Measurements from ENCODE around the gene IQGAP3. TPM values are rescaled to one million over a fixed set of nuclear protein-coding genes. Genes with fewer than 3 reads are reported as not detected.

The IQGAP3 gene
- total and polyA plus RNA-seq, 2 of the 4 experiments (the other 2 are of a cell fraction) = 12.5 to 13.6 TPM

DNA sequence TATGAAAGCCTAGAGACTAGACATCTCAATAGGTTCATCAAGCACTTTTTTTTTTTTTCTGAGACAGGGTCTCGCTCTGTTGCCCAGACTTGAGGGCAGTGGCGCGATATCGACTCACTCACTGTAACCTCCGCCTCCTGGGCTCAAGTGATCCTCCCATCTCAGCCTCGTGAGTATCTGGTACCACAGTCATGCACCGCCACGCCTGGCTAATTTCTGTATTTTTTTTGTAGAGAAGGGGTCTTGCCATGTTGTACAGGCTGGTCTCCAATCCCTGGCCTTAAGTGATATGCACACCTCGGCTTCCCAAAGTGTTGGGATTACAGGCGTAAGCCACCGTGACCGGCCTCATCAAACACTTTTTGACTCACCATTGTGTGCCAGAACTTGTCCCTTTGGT, 29.5 kb upstream of the IQGAP3 start:
- H3K9ac ChIP-seq (ENCODE audit: low read depth, low read length) = peak overlapping the region; percentile 52; the same call in 1 of the 2 replicates
- H3K4me1 ChIP-seq (ENCODE audit: control insufficient read depth, insufficient read depth, low read length) = 0 out of 2 replicates have a peak, but pooled peaks cover 4% of the 10 kb centered on the region
- no peak overlapping the region for H4K91ac ChIP-seq (ENCODE audit: insufficient read depth, low read depth, low read length)
- ChIA-PET POLR2A (ENCODE audit: unreplicated experiment) (no interaction called here), CTCF (interaction anchor here (1.0 kb wide), 1 partner anchor 156 kb away, joined by 4 read pairs; no protein-coding TSS in a partner anchor)
- intact Hi-C loops (cut with micrococcal nuclease) (loop anchor here (2.0 kb wide), 1 partner anchor 145 kb away; no protein-coding TSS in a partner anchor), in situ Hi-C loops (cut with MboI; ENCODE audit: low sequenced_read_pairs) (no loop called here), dilution Hi-C loops (cut with HindIII; ENCODE audit: low sequenced_read_pairs, unreplicated experiment) (no loop called here)
- peak overlapping the region; percentile 56 for H3K4me2 ChIP-seq (ENCODE audit: low read depth, low read length)
- H3K9me1 ChIP-seq (ENCODE audit: insufficient read depth, low read length) = peaks cover 14% of the 10 kb centered on the region
- no peak for TF ChIP-seq CHD1 (IDR thresholded peaks at IDR 0.05; ENCODE audit: low read depth, low read length)
- TF ChIP-seq, protein P1, sequence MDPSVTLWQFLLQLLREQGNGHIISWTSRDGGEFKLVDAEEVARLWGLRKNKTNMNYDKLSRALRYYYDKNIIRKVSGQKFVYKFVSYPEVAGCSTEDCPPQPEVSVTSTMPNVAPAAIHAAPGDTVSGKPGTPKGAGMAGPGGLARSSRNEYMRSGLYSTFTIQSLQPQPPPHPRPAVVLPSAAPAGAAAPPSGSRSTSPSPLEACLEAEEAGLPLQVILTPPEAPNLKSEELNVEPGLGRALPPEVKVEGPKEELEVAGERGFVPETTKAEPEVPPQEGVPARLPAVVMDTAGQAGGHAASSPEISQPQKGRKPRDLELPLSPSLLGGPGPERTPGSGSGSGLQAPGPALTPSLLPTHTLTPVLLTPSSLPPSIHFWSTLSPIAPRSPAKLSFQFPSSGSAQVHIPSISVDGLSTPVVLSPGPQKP (IDR thresholded peaks at IDR 0.05; ENCODE audit: borderline replicate concordance, low read depth, low read length) = no peak
- TF ChIP-seq SMC3 (IDR thresholded peaks at IDR 0.05; ENCODE audit: low read depth, low read length) = no peak
- TF ChIP-seq MAFK (IDR thresholded peaks at IDR 0.05; ENCODE audit: low read depth, low read length) = no peak
- TF ChIP-seq CEBPB (IDR thresholded peaks at IDR 0.05; ENCODE audit: low read depth, low read length) = no peak
- TF ChIP-seq BHLHE40 (IDR thresholded peaks at IDR 0.05; ENCODE audit: low read depth, low read length) = no peak
- TF ChIP-seq, protein P2, sequence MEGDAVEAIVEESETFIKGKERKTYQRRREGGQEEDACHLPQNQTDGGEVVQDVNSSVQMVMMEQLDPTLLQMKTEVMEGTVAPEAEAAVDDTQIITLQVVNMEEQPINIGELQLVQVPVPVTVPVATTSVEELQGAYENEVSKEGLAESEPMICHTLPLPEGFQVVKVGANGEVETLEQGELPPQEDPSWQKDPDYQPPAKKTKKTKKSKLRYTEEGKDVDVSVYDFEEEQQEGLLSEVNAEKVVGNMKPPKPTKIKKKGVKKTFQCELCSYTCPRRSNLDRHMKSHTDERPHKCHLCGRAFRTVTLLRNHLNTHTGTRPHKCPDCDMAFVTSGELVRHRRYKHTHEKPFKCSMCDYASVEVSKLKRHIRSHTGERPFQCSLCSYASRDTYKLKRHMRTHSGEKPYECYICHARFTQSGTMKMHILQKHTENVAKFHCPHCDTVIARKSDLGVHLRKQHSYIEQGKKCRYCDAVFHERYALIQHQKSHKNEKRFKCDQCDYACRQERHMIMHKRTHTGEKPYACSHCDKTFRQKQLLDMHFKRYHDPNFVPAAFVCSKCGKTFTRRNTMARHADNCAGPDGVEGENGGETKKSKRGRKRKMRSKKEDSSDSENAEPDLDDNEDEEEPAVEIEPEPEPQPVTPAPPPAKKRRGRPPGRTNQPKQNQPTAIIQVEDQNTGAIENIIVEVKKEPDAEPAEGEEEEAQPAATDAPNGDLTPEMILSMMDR (conservative IDR thresholded peaks at IDR 0.05; ENCODE audit: low read depth, low read length) = no peak
- no peak for TF ChIP-seq RFX5 (IDR thresholded peaks at IDR 0.05; ENCODE audit: low read depth, low read length)
- TF ChIP-seq RCOR1 (IDR thresholded peaks at IDR 0.05; ENCODE audit: insufficient replicate concordance, low read length) = no peak
- TF ChIP-seq NFE2L2 (IDR thresholded peaks at IDR 0.05; ENCODE audit: low read depth, low read length) = no peak
- no peak for TF ChIP-seq MAZ (IDR thresholded peaks at IDR 0.05; ENCODE audit: borderline replicate concordance, low read depth, low read length)
- TF ChIP-seq RAD21 (IDR thresholded peaks at IDR 0.05; ENCODE audit: low read length) = no peak
- no peak for TF ChIP-seq FOS (IDR thresholded peaks at IDR 0.05; ENCODE audit: low read depth, low read length)
- no peak for TF ChIP-seq MXI1 (IDR thresholded peaks at IDR 0.05; ENCODE audit: borderline replicate concordance, low read depth, low read length)
- H3K4me3 ChIP-seq (ENCODE audit: insufficient read depth, low read depth, low read length) = peak overlapping the region; percentile 78
- no peak for DNase-seq
- H4K5ac ChIP-seq (ENCODE audit: low read depth, low read length) = peak overlapping the region; percentile 32
- H3K23ac ChIP-seq (ENCODE audit: low read depth, low read length) = peak overlapping the region; percentile 75
- no TSS peak for BruUV-seq (replicated peaks)
- no peak overlapping the region for H3K27ac ChIP-seq (ENCODE audit: insufficient read depth, low read length)
- peak overlapping the region; percentile 88 for H3K14ac ChIP-seq (replicated peaks; ENCODE audit: low read depth, low read length)
- no peaks in the 10 kb centered on the region for H4K20me1 ChIP-seq (ENCODE audit: insufficient read depth, low read length)
- no peak for ATAC-seq (ENCODE audit: low read depth)
- no peak overlapping the region for H2BK15ac ChIP-seq (ENCODE audit: low read depth, low read length)
- H2AK9ac ChIP-seq (replicated peaks; ENCODE audit: low read depth, low read length, poor library complexity) = peak overlapping the region; percentile 68
- peaks cover 16 to 49% of the 10 kb centered on the region in 2 experiments; a peak in 3 of 4 replicates for H3K79me1 ChIP-seq (ENCODE audit: low read depth in 1 of 2, low read length in 2 of 2)
- H3K56ac ChIP-seq (ENCODE audit: extremely low read depth, insufficient read depth, low read length) = peak overlapping the region; percentile 67
- H3K9me3 ChIP-seq (ENCODE audit: control insufficient read depth, insufficient read depth, low read length) = no peaks in the 10 kb centered on the region
- peak overlapping the region; percentile 69; the same call in 1 of the 2 replicates for H3K4ac ChIP-seq (ENCODE audit: low read depth, low read length)
- no CpG with 5 or more reads among the region's 12 CpGs for WGBS, 2 experiments (ENCODE audit: extremely low coverage in 2 of 2, insufficient read length in 1 of 2)
- H3K27me3 ChIP-seq (ENCODE audit: control insufficient read depth, insufficient read depth, low read length) = no peaks in the 10 kb centered on the region
- H3K18ac ChIP-seq (ENCODE audit: low read depth, low read length) = no peak overlapping the region
- H3K36me3 ChIP-seq (ENCODE audit: control insufficient read depth, insufficient read depth, low read length) = peaks cover 13% of the 10 kb centered on the region
- H2BK20ac ChIP-seq (ENCODE audit: low read depth, low read length) = no peak overlapping the region
- H2BK5ac ChIP-seq (ENCODE audit: low read depth, low read length, poor library complexity, severe bottlenecking) = peak overlapping the region; percentile 17
- no peak overlapping the region for H2BK120ac ChIP-seq (ENCODE audit: low read depth, low read length)
- peak overlapping the region; percentile 35 for H2AK5ac ChIP-seq (ENCODE audit: low read depth, low read length)
- peak overlapping the region; percentile 78 to 90 for H4K8ac ChIP-seq (ENCODE audit: low read depth in 2 of 2, low read length in 2 of 2)
- peak overlapping the region; percentile 97 for H2AFZ ChIP-seq (replicated peaks; ENCODE audit: low read length, poor library complexity)
